CD1c-positive myeloid dendritic cell (primary cell): ENCODE results near the gene CCDC178.

Experiments
- DNase-seq: peaks from one replicate; pipeline ENCODE4 v3.0.0-alpha.2; 2016; ENCODE audit errors: extremely low spot score

Gene CCDC178

GRCh38 chr18:32920796-32921787, 519.4 kb downstream of the CCDC178 start:
- DNase-seq, result peak; percentile 20

GRCh38 chr18:32919799-32920198, 520.7 kb downstream of the CCDC178 start:
- peak; percentile 9 for DNase-seq

- no peak for DNase-seq
Measured at GRCh38 chr18:32918692-32919250, 521.8 kb downstream of the CCDC178 start.

GRCh38 chr18:32915516-32915915, 525.0 kb downstream of the CCDC178 start:
- DNase-seq, result no peak

GRCh38 chr18:32911660-32912284, 528.7 kb downstream of the CCDC178 start:
- no peak for DNase-seq

- DNase-seq, result no peak
Measured at GRCh38 chr18:32910694-32911296, 529.7 kb downstream of the CCDC178 start.

- DNase-seq, result no peak
Measured at GRCh38 chr18:32909798-32910561, 530.5 kb downstream of the CCDC178 start.

- no peak for DNase-seq
Measured at GRCh38 chr18:32908424-32908805, 532.1 kb downstream of the CCDC178 start.

- DNase-seq, result no peak
Measured at GRCh38 chr18:32907648-32908423, 532.7 kb downstream of the CCDC178 start.

- DNase-seq, result no peak
Measured at GRCh38 chr18:32907311-32907585, 533.3 kb downstream of the CCDC178 start.

- no peak for DNase-seq
Measured at GRCh38 chr18:32906506-32907310, 533.8 kb downstream of the CCDC178 start.

- DNase-seq, result no peak
Measured at GRCh38 chr18:32905651-32906050, 534.9 kb downstream of the CCDC178 start.

GRCh38 chr18:32902568-32903330, 537.8 kb downstream of the CCDC178 start:
- no peak for DNase-seq

GRCh38 chr18:32899819-32900218, 540.7 kb downstream of the CCDC178 start:
- DNase-seq, result no peak

GRCh38 chr18:32896776-32897547, 543.6 kb downstream of the CCDC178 start:
- DNase-seq, result no peak

- DNase-seq, result no peak
Measured at GRCh38 chr18:32893915-32894314, 546.6 kb downstream of the CCDC178 start.

- no peak for DNase-seq
Measured at GRCh38 chr18:32891797-32892196, 548.7 kb downstream of the CCDC178 start.

GRCh38 chr18:32891130-32891529, 549.4 kb downstream of the CCDC178 start:
- no peak for DNase-seq
